22Rv1 (cell line): ENCODE measurements around the gene LTBR.

Source experiments
- CTCF ChIP-seq: fragments of 450-650 bp; IDR thresholded peaks from 2 replicates; pipeline ENCODE4 v1.5.1; 2017; ENCODE audit warnings: mild to moderate bottlenecking
- ZFX ChIP-seq: fragments of 450-650 bp; IDR thresholded peaks from 2 replicates; pipeline ENCODE4 v1.6.1; 2017; ENCODE audit warnings: antibody characterized with exemption, borderline replicate concordance

- TF ChIP-seq CTCF (no peak), ZFX (no peak)
Measured at GRCh38 chr12:6336889-6337853, 46.8 kb upstream of the LTBR start.
